Measurements from ENCODE around the gene HACD2.
A peak's percentile ranks its signal among the peaks of the same experiment; 100 is the strongest.

The HACD2 gene

DNA sequence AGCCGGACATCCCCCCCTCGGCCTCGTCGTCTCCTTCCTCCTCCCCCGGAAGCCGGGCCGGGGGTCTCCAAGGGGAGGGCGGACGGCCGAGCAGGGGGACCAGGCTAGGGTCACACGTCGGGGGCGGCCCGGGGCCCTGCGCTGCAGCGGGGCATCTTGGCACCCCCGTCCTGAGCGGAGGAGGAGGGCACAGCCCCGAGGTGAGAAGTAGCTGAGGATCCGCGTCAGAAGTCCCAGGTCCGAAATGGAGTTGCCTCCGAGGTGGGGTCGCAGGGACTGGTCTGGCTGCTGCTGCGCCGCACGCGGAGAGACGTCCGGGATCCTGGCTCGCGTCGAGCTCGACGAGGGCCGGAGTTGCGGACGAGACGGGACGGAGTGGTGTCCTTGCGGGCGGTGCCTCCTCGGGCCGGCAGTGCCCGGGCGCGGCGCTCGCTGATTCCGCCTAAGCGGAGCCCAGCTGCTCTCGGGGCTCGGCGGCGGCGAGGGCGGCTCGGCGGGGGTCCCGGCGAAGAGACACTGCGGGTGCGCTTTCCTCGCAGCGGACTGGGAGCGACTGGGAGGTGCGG, 136.2 kb downstream of the HACD2 start, which contains the start of gene ADCY5:
TSS of gene ADCY5 (minus strand) at position 555 of the 566 bp plus-strand sequence. CDS start at position 10, 545 bp downstream.
- TF ChIP-seq, protein P1, sequence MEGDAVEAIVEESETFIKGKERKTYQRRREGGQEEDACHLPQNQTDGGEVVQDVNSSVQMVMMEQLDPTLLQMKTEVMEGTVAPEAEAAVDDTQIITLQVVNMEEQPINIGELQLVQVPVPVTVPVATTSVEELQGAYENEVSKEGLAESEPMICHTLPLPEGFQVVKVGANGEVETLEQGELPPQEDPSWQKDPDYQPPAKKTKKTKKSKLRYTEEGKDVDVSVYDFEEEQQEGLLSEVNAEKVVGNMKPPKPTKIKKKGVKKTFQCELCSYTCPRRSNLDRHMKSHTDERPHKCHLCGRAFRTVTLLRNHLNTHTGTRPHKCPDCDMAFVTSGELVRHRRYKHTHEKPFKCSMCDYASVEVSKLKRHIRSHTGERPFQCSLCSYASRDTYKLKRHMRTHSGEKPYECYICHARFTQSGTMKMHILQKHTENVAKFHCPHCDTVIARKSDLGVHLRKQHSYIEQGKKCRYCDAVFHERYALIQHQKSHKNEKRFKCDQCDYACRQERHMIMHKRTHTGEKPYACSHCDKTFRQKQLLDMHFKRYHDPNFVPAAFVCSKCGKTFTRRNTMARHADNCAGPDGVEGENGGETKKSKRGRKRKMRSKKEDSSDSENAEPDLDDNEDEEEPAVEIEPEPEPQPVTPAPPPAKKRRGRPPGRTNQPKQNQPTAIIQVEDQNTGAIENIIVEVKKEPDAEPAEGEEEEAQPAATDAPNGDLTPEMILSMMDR (conservative IDR thresholded peaks at IDR 0.05; ENCODE audit: low read length) = no peak
- no peak for DNase-seq (ENCODE audit: low read depth)
- peak within 1 kb of the TSS; percentile 56 for H3K4me3 ChIP-seq (ENCODE audit: low read length)

DNA sequence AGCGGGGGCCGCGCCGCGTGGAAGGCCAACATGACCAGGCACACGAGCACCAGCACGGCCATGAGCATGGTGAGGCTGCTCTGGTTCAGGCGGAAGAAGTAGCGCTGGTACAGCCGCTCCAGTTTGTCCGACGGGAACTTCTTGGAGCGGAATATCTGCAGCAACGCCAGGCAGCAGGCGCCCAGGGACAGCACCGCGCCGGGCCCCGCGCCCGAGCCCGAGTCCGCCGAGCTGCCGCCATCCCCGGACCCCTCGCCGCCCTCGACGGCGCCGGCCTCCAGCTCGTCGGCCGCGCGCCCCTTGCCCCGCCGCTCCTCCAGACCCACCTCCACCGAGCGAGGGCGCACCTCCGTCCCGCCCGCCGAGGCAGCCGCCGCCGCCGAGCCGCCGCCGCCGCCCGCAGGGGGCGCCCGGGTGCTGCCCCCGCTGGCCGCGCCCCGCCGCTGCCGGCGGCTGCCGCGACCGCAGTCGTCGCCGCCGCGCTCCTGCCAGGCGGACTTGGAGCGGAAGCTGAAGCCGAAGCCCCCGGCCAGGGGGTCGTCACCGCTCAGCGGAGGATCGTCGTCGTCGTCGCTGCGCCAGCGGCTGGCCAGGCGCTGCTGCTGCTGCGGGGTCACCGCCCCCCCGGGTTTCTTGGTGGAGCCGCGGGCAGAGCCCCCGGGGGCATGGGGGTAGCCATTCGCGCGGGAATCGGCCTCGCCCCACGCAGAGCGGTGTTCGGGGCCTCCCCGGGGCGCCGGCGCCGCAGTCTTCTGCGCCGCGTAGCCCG, 136.9 kb downstream of the HACD2 start:
- DNase-seq (ENCODE audit: low read depth) = no peak
- TF ChIP-seq, protein P1 (conservative IDR thresholded peaks at IDR 0.05; ENCODE audit: low read length) = no peak
- H3K4me3 ChIP-seq (ENCODE audit: low read length) = no peak overlapping the region

DNA sequence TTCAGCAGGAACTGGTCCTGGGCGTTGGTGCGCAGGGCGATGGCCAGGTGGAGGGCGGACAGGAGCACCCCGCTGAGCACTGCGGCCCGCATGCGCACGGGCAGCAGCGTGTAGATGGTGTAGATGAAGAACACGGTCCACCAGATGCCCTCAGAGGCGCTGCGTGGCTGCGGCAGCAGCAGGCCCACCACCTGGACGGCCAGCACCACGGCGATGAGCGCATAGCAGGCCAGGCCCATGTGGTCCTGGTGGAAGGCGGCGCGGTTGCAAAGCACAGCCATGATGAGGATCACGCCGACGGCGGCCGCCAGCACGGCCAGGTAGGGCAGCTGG, 137.5 kb downstream of the HACD2 start:
- TF ChIP-seq, protein P1 (conservative IDR thresholded peaks at IDR 0.05; ENCODE audit: low read length) = no peak
- no peak overlapping the region for H3K4me3 ChIP-seq (ENCODE audit: low read length)
- DNase-seq (ENCODE audit: low read depth) = no peak

DNA sequence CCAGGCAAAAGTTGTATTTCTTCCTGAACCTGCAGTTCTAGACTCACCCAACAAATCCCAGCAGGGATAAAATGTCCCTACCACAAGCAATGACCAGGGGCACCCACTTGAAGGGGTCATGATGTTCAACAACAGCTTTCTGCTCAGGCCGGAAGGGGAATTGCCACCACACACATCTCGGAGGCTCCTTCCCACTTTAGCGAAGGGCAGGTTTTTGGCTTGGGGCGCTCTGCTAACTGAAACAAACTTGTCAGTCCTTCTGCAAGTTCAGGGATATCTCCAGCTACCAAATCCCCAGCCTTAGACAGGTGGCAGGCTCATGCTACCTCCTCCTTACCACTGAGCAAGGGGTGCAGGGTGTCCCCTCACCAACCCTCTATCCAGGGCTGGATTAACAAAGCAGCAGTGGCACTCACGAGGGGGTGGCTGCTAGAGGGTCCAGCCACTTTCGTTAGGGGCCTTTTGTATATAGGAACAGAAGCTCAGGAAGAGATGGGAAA, 138.2 kb downstream of the HACD2 start:
- no peak for DNase-seq (ENCODE audit: low read depth)

DNA sequence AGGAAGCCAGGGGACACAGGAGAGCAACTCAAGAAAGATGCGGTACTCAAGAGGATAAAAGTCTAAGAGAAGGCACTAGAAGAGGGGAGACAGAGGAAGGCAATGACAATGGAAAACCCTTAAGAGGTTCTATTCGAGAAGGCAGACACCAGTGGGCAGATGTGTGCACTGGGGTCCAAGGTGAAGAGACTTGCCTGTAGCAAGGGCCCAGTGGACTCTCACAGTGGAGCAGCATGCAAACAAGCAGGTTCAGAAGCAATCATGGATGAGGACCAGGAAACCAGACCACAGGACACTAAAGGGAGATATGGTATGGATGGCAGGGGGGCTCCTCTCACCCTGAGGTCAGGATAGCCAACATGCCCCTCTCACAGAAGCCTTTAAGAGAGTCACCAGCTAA, 138.6 kb downstream of the HACD2 start:
- no peak overlapping the region for H3K4me3 ChIP-seq (ENCODE audit: low read length)
- DNase-seq (ENCODE audit: low read depth) = no peak
- TF ChIP-seq, protein P1 (conservative IDR thresholded peaks at IDR 0.05; ENCODE audit: low read length) = no peak

More for the DNA sequence above, 138.2 kb downstream of the HACD2 start:
- H3K4me3 ChIP-seq (ENCODE audit: low read length) = no peak overlapping the region
- TF ChIP-seq, protein P1 (conservative IDR thresholded peaks at IDR 0.05; ENCODE audit: low read length) = no peak

DNA sequence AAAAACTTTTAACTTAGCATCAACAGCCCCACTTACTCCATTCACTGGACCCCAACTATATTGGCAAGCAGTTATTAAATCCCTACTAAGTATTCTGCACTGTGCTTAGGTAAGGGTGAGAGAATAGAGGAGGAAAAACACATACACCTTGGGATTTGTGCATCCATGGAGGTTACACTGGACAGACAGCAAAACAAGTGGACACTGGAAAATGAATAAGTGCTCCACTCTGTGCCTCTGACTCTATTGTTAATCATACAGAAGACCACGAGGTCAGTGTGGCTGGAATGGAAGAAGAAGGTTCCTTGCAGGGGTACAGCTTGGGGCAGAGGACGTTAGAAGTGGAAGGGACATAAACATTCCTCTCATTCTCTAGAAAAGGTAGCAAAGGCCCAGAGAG, 139.2 kb downstream of the HACD2 start:
- TF ChIP-seq, protein P1 (conservative IDR thresholded peaks at IDR 0.05; ENCODE audit: low read length) = no peak
- H3K4me3 ChIP-seq (ENCODE audit: low read length) = no peak overlapping the region
- DNase-seq (ENCODE audit: low read depth) = no peak

DNA sequence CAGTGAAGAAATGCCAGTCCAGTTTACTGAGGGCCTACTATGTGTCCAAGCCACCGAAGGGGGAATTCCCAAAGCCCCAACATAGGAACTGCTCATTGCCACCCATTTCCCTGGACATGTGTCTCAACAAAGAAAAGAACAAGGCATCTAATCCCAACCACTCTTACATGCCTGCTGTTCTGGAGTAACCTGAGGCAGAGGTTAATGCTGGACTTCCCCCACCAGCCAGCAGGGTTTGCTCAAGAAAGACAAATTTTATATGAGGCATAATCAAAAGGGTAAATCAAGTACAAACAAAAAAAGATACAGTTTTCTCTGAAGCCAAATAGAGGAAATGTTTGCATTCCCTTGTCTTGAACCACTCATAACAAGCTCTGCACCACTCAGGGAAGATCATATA, 140.1 kb downstream of the HACD2 start:
- no peak for DNase-seq (ENCODE audit: low read depth)
- no peak overlapping the region for H3K4me3 ChIP-seq (ENCODE audit: low read length)
- TF ChIP-seq, protein P1 (conservative IDR thresholded peaks at IDR 0.05; ENCODE audit: low read length) = no peak
